ENCODE measurements around the gene BID. TPM values are rescaled to one million over a fixed set of nuclear protein-coding genes. Genes with fewer than 3 reads are reported as not detected.

Gene BID
- total RNA-seq, 1 experiment from 2014 or later = 52.6 TPM

GRCh38 chr22:17728786-17729185, 45.5 kb downstream of the BID start:
- peaks cover 11% of the 10 kb centered on the region for H3K36me3 ChIP-seq (replicated peaks; ENCODE audit: control insufficient read depth, insufficient read depth, low read length)
- no peaks in the 10 kb centered on the region for H3K27me3 ChIP-seq (ENCODE audit: control insufficient read depth, insufficient read depth, low read length)
- H3K4me3 ChIP-seq (ENCODE audit: insufficient read depth, low read depth, low read length) = no peak overlapping the region
- DNase-seq = no peak

- Histone ChIP-seq H3K27me3 (ENCODE audit: control insufficient read depth, insufficient read depth, low read length) (no peaks in the 10 kb centered on the region), H3K36me3 (replicated peaks; ENCODE audit: control insufficient read depth, insufficient read depth, low read length) (peaks cover 11% of the 10 kb centered on the region), H3K4me3 (ENCODE audit: insufficient read depth, low read depth, low read length) (no peak overlapping the region)
- no peak for DNase-seq
Measured at GRCh38 chr22:17726928-17727897, 47.1 kb downstream of the BID start.

GRCh38 chr22:17726006-17726927, 48.0 kb downstream of the BID start:
- no peak for DNase-seq
- Histone ChIP-seq H3K36me3 (replicated peaks; ENCODE audit: control insufficient read depth, insufficient read depth, low read length) (peaks cover 11% of the 10 kb centered on the region), H3K27me3 (ENCODE audit: control insufficient read depth, insufficient read depth, low read length) (no peaks in the 10 kb centered on the region), H3K4me3 (ENCODE audit: insufficient read depth, low read depth, low read length) (no peak overlapping the region)

- Histone ChIP-seq H3K36me3 (replicated peaks; ENCODE audit: control insufficient read depth, insufficient read depth, low read length) (peaks cover 11% of the 10 kb centered on the region), H3K27me3 (ENCODE audit: control insufficient read depth, insufficient read depth, low read length) (no peaks in the 10 kb centered on the region), H3K4me3 (ENCODE audit: insufficient read depth, low read depth, low read length) (no peak overlapping the region)
- no peak for DNase-seq
Measured at GRCh38 chr22:17725500-17725796, 48.8 kb downstream of the BID start.

- no peak overlapping the region for H3K4me3 ChIP-seq (ENCODE audit: insufficient read depth, low read depth, low read length)
- no peak for DNase-seq
- no peaks in the 10 kb centered on the region for H3K27me3 ChIP-seq (ENCODE audit: control insufficient read depth, insufficient read depth, low read length)
- H3K36me3 ChIP-seq (replicated peaks; ENCODE audit: control insufficient read depth, insufficient read depth, low read length) = peaks cover 11% of the 10 kb centered on the region
Measured at GRCh38 chr22:17724678-17725499, 49.4 kb downstream of the BID start.

GRCh38 chr22:17724241-17724640, 50.0 kb downstream of the BID start:
- Histone ChIP-seq H3K27me3 (ENCODE audit: control insufficient read depth, insufficient read depth, low read length) (no peaks in the 10 kb centered on the region), H3K4me3 (ENCODE audit: insufficient read depth, low read depth, low read length) (no peak overlapping the region), H3K36me3 (replicated peaks; ENCODE audit: control insufficient read depth, insufficient read depth, low read length) (peaks cover 10% of the 10 kb centered on the region)
- DNase-seq = no peak

GRCh38 chr22:17719911-17720310, 54.4 kb downstream of the BID start:
- no peak for DNase-seq
- no peak overlapping the region for H3K4me3 ChIP-seq (ENCODE audit: insufficient read depth, low read depth, low read length)

GRCh38 chr22:17717708-17718107, 56.6 kb downstream of the BID start:
- DNase-seq = no peak
- no peaks in the 10 kb centered on the region for H3K36me3 ChIP-seq (replicated peaks; ENCODE audit: control insufficient read depth, insufficient read depth, low read length)

More at GRCh38 chr22:17719911-17720310, 54.4 kb downstream of the BID start:
- Histone ChIP-seq H3K36me3 (replicated peaks; ENCODE audit: control insufficient read depth, insufficient read depth, low read length) (no peaks in the 10 kb centered on the region), H3K27me3 (ENCODE audit: control insufficient read depth, insufficient read depth, low read length) (no peaks in the 10 kb centered on the region)

GRCh38 chr22:17716529-17716928, 57.7 kb downstream of the BID start:
- Histone ChIP-seq H3K4me3 (ENCODE audit: insufficient read depth, low read depth, low read length) (no peak overlapping the region), H3K27me3 (ENCODE audit: control insufficient read depth, insufficient read depth, low read length) (no peaks in the 10 kb centered on the region), H3K36me3 (replicated peaks; ENCODE audit: control insufficient read depth, insufficient read depth, low read length) (no peaks in the 10 kb centered on the region)
- DNase-seq = no peak

More at GRCh38 chr22:17717708-17718107, 56.6 kb downstream of the BID start:
- no peak overlapping the region for H3K4me3 ChIP-seq (ENCODE audit: insufficient read depth, low read depth, low read length)
- no peaks in the 10 kb centered on the region for H3K27me3 ChIP-seq (ENCODE audit: control insufficient read depth, insufficient read depth, low read length)

- Histone ChIP-seq H3K27me3 (ENCODE audit: control insufficient read depth, insufficient read depth, low read length) (no peaks in the 10 kb centered on the region), H3K36me3 (replicated peaks; ENCODE audit: control insufficient read depth, insufficient read depth, low read length) (no peaks in the 10 kb centered on the region), H3K4me3 (ENCODE audit: insufficient read depth, low read depth, low read length) (no peak overlapping the region)
- DNase-seq = no peak
Measured at GRCh38 chr22:17712441-17712840, 61.8 kb downstream of the BID start.

- Histone ChIP-seq H3K27me3 (ENCODE audit: control insufficient read depth, insufficient read depth, low read length) (no peaks in the 10 kb centered on the region), H3K4me3 (ENCODE audit: insufficient read depth, low read depth, low read length) (no peak overlapping the region), H3K36me3 (replicated peaks; ENCODE audit: control insufficient read depth, insufficient read depth, low read length) (no peaks in the 10 kb centered on the region)
- DNase-seq = no peak
Measured at GRCh38 chr22:17710023-17710422, 64.2 kb downstream of the BID start.

GRCh38 chr22:17707526-17707925, 66.7 kb downstream of the BID start:
- Histone ChIP-seq H3K27me3 (ENCODE audit: control insufficient read depth, insufficient read depth, low read length) (no peaks in the 10 kb centered on the region), H3K36me3 (replicated peaks; ENCODE audit: control insufficient read depth, insufficient read depth, low read length) (no peaks in the 10 kb centered on the region), H3K4me3 (ENCODE audit: insufficient read depth, low read depth, low read length) (no peak overlapping the region)
- no peak for DNase-seq

- Histone ChIP-seq H3K4me3 (ENCODE audit: insufficient read depth, low read depth, low read length) (no peak overlapping the region), H3K27me3 (ENCODE audit: control insufficient read depth, insufficient read depth, low read length) (no peaks in the 10 kb centered on the region), H3K36me3 (replicated peaks; ENCODE audit: control insufficient read depth, insufficient read depth, low read length) (no peaks in the 10 kb centered on the region)
- DNase-seq = no peak
Measured at GRCh38 chr22:17706947-17707346, 67.3 kb downstream of the BID start.
